HepG2 (cell line): ENCODE data around the gene IKZF3. TPM values are rescaled to one million over a fixed set of nuclear protein-coding genes. Genes with fewer than 3 reads are reported as not detected.
A peak's percentile ranks its signal among the peaks of the same experiment; 100 is the strongest.

Experiments used
- BRD4 ChIP-seq: sonication (generic); formaldehyde crosslinking; IDR thresholded peaks from 2 replicates; pipeline ENCODE4 v1.4.0; 2020; ENCODE audit warnings: missing genetic modification reagents
- DZIP1 ChIP-seq: sonication (generic); formaldehyde crosslinking; IDR thresholded peaks from 2 replicates; pipeline ENCODE4 v1.5.0; 2020; ENCODE audit warnings: mild to moderate bottlenecking, missing genetic modification reagents
- HMGXB3 ChIP-seq: sonication (generic); formaldehyde crosslinking; IDR thresholded peaks from 2 replicates; pipeline ENCODE4 v1.4.0; 2020; ENCODE audit warnings: missing genetic modification reagents, borderline replicate concordance
- HMGXB4 ChIP-seq, 2 experiments: sonication (generic) in 1 of 2; formaldehyde crosslinking in 1 of 2; IDR thresholded peaks; 2 replicates each; pipeline versions ENCODE4 v1.4.0 to v1.6.1; 2018 to 2020; ENCODE audit warnings: missing genetic modification reagents in 2 of 2, borderline replicate concordance in 1 of 2, low read depth in 1 of 2, mild to moderate bottlenecking in 1 of 2, missing biosample characterization in 1 of 2
- LCORL ChIP-seq, 2 experiments: fragments of 450-650 bp in 1 of 2; sonication (generic) in 1 of 2; formaldehyde crosslinking in 1 of 2; IDR thresholded peaks; 2 replicates each; pipeline versions ENCODE4 v1.5.0 to v1.6.1; 2017 to 2020; ENCODE audit warnings: antibody characterized with exemption in 1 of 2, missing genetic modification reagents in 1 of 2
- MIXL1 ChIP-seq: IDR thresholded peaks from 2 replicates; pipeline ENCODE4 v1.6.1; 2016
- NBN ChIP-seq: fragments of 450-650 bp; conservative IDR thresholded peaks from 2 replicates; pipeline ENCODE4 v1.6.1; 2017
- SIX4 ChIP-seq: sonication (generic); formaldehyde crosslinking; IDR thresholded peaks from 2 replicates; pipeline ENCODE4 v1.4.0; 2020; ENCODE audit warnings: missing genetic modification reagents
- ZFY ChIP-seq: sonication (generic); formaldehyde crosslinking; IDR thresholded peaks from 2 replicates; pipeline ENCODE4 v1.4.0; 2020; ENCODE audit warnings: missing genetic modification reagents
- ZNF207 ChIP-seq: fragments of 450-650 bp; IDR thresholded peaks from 2 replicates; pipeline ENCODE4 v1.6.1; 2016; ENCODE audit warnings: antibody characterized with exemption, borderline replicate concordance
- ZNF256 ChIP-seq: sonication (generic); formaldehyde crosslinking; conservative IDR thresholded peaks from 2 replicates; pipeline ENCODE4 v1.4.0; 2020; ENCODE audit warnings: missing genetic modification reagents
- ZNF329 ChIP-seq: sonication (generic); formaldehyde crosslinking; IDR thresholded peaks from 2 replicates; pipeline ENCODE4 v1.9.0; 2021; ENCODE audit warnings: low read depth, mild to moderate bottlenecking, missing genetic modification reagents
- ZNF414 ChIP-seq: sonication (generic); formaldehyde crosslinking; IDR thresholded peaks from 2 replicates; pipeline ENCODE4 v1.5.0; 2020; ENCODE audit warnings: missing genetic modification reagents
- ZNF564 ChIP-seq: sonication (generic); formaldehyde crosslinking; IDR thresholded peaks from 2 replicates; pipeline ENCODE4 v1.8.1; 2023; ENCODE audit warnings: mild to moderate bottlenecking, missing genetic modification reagents
- ZNF567 ChIP-seq: sonication (generic); formaldehyde crosslinking; IDR thresholded peaks from 2 replicates; pipeline ENCODE4 v1.8.1; 2023; ENCODE audit warnings: mild to moderate bottlenecking, missing genetic modification reagents, borderline replicate concordance
- ZNF629 ChIP-seq: sonication (generic); formaldehyde crosslinking; conservative IDR thresholded peaks from 2 replicates; pipeline ENCODE4 v1.5.0; 2020; ENCODE audit warnings: missing genetic modification reagents
- ZNF639 ChIP-seq: conservative IDR thresholded peaks from 2 replicates; pipeline ENCODE4 v1.6.1; 2018; ENCODE audit warnings: missing genetic modification reagents
- ZNF749 ChIP-seq: sonication (generic); formaldehyde crosslinking; IDR thresholded peaks from 2 replicates; pipeline ENCODE4 v1.8.0; 2022; ENCODE audit warnings: mild to moderate bottlenecking, missing genetic modification reagents, moderate library complexity, borderline replicate concordance
- ZNF780A ChIP-seq: sonication (generic); formaldehyde crosslinking; IDR thresholded peaks from 2 replicates; pipeline ENCODE4 v1.8.0; 2022; ENCODE audit warnings: mild to moderate bottlenecking, missing genetic modification reagents, moderate library complexity
- ZNF792 ChIP-seq: IDR thresholded peaks from 2 replicates; pipeline ENCODE4 v1.6.1; 2016
- polyA plus RNA-seq, 8 experiments: library from polyadenylated mRNA; depleted of rRNA in 3 of 8; stranded (reverse) in 7 of 8; unstranded in 1 of 8; fragments of >200 nt; fragmentation: Illumina TruSeq in 4 of 8; extraction: Trizol in 4 of 8; gene quantifications; 2 replicates each; pipeline versions ENCODE4 v1.2.1 to v1.2.3, GENCODE V29; 2011 to 2016; ENCODE audit warnings: low read depth in 4 of 8, missing spikeins in 1 of 8, mixed read lengths in 1 of 8; ENCODE audit not compliant: insufficient read depth in 1 of 8
- total RNA-seq, 5 experiments: library from RNA; depleted of rRNA; stranded (reverse); fragments of >200 nt; fragmentation: Illumina TruSeq; extraction: Trizol; gene quantifications; 2 replicates each; pipeline ENCODE4 v1.2.3, GENCODE V29; 2016; ENCODE audit warnings: low read depth in 1 of 5

Gene IKZF3
- total and polyA plus RNA-seq, 2 of the 13 experiments (the other 11 are each of a cell fraction or from before 2014, with no cell fraction given), result not detected

GRCh38 chr17:39737206-39737759 is 126.8 kb downstream of the IKZF3 start (continued):
- TF ChIP-seq MIXL1 (no peak), BRD4 (no peak), ZNF567 (CRISPR knock-in tag) (no peak), HMGXB3 (no peak), DZIP1 (no peak), HMGXB4 (CRISPR knock-in tag; IDR thresholded peaks at IDR 0.05; ENCODE audit: borderline replicate concordance in 1 of 2, low read depth in 1 of 2) (no peak), ZFY (CRISPR knock-in tag) (no peak), ZNF629 (CRISPR knock-in tag) (no peak), LCORL (IDR thresholded peaks at IDR 0.05) (no peak), LCORL (CRISPR knock-in tag; IDR thresholded peaks at IDR 0.05) (peak; percentile 56; the same call in 1 of the 2 replicates), ZNF639 (CRISPR knock-in tag) (no peak), ZNF749 (CRISPR knock-in tag) (no peak), SIX4 (CRISPR knock-in tag) (no peak), ZNF564 (CRISPR knock-in tag) (no peak), ZNF329 (CRISPR knock-in tag) (no peak; the same call in 1 of the 2 replicates), ZNF780A (CRISPR knock-in tag) (no peak), ZNF207 (no peak), ZNF414 (no peak), ZNF792 (CRISPR knock-in tag) (no peak; the same call in 1 of the 2 replicates), NBN (no peak), ZNF256 (no peak)
